ENCODE data around the gene MET. TPM values are rescaled to one million over a fixed set of nuclear protein-coding genes. Genes with fewer than 3 reads are reported as not detected.

Gene MET
- total RNA-seq, 4 donors from 2014 or later = 15.9 to 36.8 (median 28.7) TPM

DNA sequence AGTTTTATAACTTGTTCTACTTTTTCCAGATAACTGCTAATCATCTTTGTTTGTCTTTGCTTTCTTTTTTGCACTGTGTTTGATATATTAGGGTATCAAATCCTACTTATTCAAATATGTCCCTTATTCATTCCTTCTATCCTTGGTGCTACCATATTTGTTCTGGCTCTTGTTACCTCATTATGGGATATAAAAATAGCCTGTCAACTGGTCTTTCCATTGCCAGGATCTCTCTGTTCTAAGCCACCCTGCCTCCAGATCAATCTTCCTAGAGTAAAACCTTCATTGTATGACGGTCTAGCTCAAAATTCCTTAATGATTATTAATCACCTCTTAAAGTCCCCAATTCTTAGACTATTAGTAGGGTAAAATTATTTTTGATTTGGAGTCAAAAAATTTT lies 25.2 kb downstream of the MET start:
- no peaks in the 10 kb centered on the region for H3K9me3 ChIP-seq
- in situ Hi-C loops (cut with MboI; ENCODE audit: low sequenced_read_pairs in 4 of 4) = no loop called here
- no peaks in the 10 kb centered on the region for H3K36me3 ChIP-seq
- no peak overlapping the region for H3K4me3 ChIP-seq
- DNase-seq (no peak), ATAC-seq (peak in 1 of 2 donors; percentile 48)
- TF ChIP-seq, protein P1, sequence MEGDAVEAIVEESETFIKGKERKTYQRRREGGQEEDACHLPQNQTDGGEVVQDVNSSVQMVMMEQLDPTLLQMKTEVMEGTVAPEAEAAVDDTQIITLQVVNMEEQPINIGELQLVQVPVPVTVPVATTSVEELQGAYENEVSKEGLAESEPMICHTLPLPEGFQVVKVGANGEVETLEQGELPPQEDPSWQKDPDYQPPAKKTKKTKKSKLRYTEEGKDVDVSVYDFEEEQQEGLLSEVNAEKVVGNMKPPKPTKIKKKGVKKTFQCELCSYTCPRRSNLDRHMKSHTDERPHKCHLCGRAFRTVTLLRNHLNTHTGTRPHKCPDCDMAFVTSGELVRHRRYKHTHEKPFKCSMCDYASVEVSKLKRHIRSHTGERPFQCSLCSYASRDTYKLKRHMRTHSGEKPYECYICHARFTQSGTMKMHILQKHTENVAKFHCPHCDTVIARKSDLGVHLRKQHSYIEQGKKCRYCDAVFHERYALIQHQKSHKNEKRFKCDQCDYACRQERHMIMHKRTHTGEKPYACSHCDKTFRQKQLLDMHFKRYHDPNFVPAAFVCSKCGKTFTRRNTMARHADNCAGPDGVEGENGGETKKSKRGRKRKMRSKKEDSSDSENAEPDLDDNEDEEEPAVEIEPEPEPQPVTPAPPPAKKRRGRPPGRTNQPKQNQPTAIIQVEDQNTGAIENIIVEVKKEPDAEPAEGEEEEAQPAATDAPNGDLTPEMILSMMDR (IDR thresholded peaks at IDR 0.05 in 4 of 5, conservative IDR thresholded peaks at IDR 0.05 in 1 of 5) = no peak
- no peak for TF ChIP-seq POLR2A (IDR thresholded peaks at IDR 0.05)
- intact Hi-C loops (cut with DNase I; ENCODE audit: low total_unique reads) = no loop called here
- no peaks in the 10 kb centered on the region for H3K27me3 ChIP-seq
- H3K27ac ChIP-seq = peak overlapping the region; percentile 70 to 75 (median 72)
- peaks cover 60 to 68% of the 10 kb centered on the region in 2 donors for H3K4me1 ChIP-seq

DNA sequence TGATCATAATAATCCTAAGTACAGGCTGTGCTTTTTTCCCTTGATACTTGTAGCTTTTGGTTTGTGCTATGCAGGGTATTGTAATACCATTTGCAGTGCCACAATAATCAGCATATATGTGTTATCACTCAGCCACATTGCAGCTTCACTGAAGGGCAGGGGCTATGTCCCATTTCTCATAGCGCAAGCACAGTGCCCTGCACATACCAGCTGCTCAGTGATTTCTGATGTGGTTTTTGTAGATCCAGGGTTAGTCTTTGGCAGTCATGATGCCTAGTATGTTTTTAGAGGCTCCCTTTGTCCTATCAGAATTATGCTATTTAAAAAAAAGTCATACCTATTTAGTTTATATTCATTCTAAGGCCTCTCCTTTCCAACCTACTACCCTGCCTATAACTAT lies 25.8 kb downstream of the MET start:
- Histone ChIP-seq H3K27me3 (no peaks in the 10 kb centered on the region), H3K27ac (peak overlapping the region; percentile 70 to 75 (median 72)), H3K4me3 (no peak overlapping the region), H3K36me3 (no peaks in the 10 kb centered on the region), H3K4me1 (peaks cover 58 to 68% of the 10 kb centered on the region in 2 donors), H3K9me3 (no peaks in the 10 kb centered on the region)
- intact Hi-C loops (cut with DNase I; ENCODE audit: low total_unique reads) = no loop called here
- peak in 1 of 2 donors; percentile 31 for ATAC-seq
- TF ChIP-seq, protein P1 (IDR thresholded peaks at IDR 0.05 in 4 of 5, conservative IDR thresholded peaks at IDR 0.05 in 1 of 5) = no peak
- no peak for TF ChIP-seq POLR2A (IDR thresholded peaks at IDR 0.05)
- DNase-seq = no peak
- in situ Hi-C loops (cut with MboI; ENCODE audit: low sequenced_read_pairs in 4 of 4) = no loop called here

DNA sequence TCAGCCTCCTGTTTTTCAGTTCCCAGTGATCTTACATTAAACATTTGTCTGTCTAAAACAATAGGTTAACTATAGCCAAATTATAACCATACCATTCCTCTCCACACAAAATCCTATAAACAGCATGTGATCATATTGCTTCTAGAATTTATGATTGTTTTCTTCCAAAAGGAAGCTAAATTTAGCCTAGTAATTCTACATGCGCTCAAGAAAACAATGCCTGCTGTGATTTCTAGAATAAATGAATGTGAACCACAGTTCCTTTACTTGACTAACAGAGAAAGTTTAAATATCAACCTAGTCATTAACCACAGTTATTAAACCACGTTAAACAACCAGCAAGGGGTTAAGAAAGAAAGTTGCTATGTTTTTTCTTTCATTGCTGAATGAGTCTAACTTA lies 26.4 kb downstream of the MET start:
- intact Hi-C loops (cut with DNase I; ENCODE audit: low total_unique reads) = no loop called here
- ATAC-seq (no peak), DNase-seq (no peak)
- H3K4me1 ChIP-seq = peaks cover 54 to 64% of the 10 kb centered on the region in 2 donors
- no peaks in the 10 kb centered on the region for H3K36me3 ChIP-seq
- no peaks in the 10 kb centered on the region for H3K27me3 ChIP-seq
- H3K27ac ChIP-seq = peak overlapping the region; percentile 70 to 75 (median 72)
- in situ Hi-C loops (cut with MboI; ENCODE audit: low sequenced_read_pairs in 4 of 4) = no loop called here
- TF ChIP-seq, protein P1 (IDR thresholded peaks at IDR 0.05 in 4 of 5, conservative IDR thresholded peaks at IDR 0.05 in 1 of 5) = no peak
- no peak for TF ChIP-seq POLR2A (IDR thresholded peaks at IDR 0.05)
- H3K9me3 ChIP-seq = no peaks in the 10 kb centered on the region
- H3K4me3 ChIP-seq = no peak overlapping the region

DNA sequence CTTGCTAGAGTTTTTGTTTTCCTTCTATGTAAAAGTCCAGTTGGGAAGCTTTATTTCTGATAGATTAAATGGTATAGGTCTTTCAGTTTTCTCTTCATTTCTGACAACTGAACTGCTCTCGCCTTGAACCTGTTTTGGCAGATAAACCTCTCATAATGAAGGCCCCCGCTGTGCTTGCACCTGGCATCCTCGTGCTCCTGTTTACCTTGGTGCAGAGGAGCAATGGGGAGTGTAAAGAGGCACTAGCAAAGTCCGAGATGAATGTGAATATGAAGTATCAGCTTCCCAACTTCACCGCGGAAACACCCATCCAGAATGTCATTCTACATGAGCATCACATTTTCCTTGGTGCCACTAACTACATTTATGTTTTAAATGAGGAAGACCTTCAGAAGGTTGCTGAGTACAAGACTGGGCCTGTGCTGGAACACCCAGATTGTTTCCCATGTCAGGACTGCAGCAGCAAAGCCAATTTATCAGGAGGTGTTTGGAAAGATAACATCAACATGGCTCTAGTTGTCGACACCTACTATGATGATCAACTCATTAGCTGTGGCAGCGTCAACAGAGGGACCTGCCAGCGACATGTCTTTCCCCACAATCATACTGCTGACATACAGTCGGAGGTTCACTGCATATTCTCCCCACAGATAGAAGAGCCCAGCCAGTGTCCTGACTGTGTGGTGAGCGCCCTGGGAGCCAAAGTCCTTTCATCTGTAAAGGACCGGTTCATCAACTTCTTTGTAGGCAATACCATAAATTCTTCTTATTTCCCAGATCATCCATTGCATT lies 27.1 kb downstream of the MET start:
- no peak for DNase-seq
- Histone ChIP-seq H3K27ac (peak overlapping the region; percentile 70 to 75 (median 72)), H3K27me3 (no peaks in the 10 kb centered on the region), H3K4me3 (no peak overlapping the region), H3K4me1 (peaks cover 54 to 67% of the 10 kb centered on the region in 2 donors), H3K36me3 (no peaks in the 10 kb centered on the region), H3K9me3 (no peaks in the 10 kb centered on the region)
- peak in 1 of 2 donors; percentile 32 for ATAC-seq
- TF ChIP-seq, protein P1 (IDR thresholded peaks at IDR 0.05 in 4 of 5, conservative IDR thresholded peaks at IDR 0.05 in 1 of 5) = no peak
- no peak for TF ChIP-seq POLR2A (IDR thresholded peaks at IDR 0.05)
- in situ Hi-C loops (cut with MboI; ENCODE audit: low sequenced_read_pairs in 4 of 4) = no loop called here
- intact Hi-C loops (cut with DNase I; ENCODE audit: low total_unique reads) = no loop called here

All from gastrocnemius medialis (tissue), 4 donors.